Cerebellar nuclear complex (tissue), 1 donor: ENCODE results near the gene ZNF480.
A peak's percentile ranks its signal among the peaks of the same experiment; 100 is the strongest.
"Not testable (repeated sequence)": the region's sequence is repeated elsewhere in the genome, so short reads cannot be mapped to it uniquely, and the experiment has no call there.

Experiments used
- DNase-seq, 2 experiments: peaks; one replicate each; lab custom pipeline; 2025; lab: John Stamatoyannopoulos, UW

The ZNF480 gene

DNA sequence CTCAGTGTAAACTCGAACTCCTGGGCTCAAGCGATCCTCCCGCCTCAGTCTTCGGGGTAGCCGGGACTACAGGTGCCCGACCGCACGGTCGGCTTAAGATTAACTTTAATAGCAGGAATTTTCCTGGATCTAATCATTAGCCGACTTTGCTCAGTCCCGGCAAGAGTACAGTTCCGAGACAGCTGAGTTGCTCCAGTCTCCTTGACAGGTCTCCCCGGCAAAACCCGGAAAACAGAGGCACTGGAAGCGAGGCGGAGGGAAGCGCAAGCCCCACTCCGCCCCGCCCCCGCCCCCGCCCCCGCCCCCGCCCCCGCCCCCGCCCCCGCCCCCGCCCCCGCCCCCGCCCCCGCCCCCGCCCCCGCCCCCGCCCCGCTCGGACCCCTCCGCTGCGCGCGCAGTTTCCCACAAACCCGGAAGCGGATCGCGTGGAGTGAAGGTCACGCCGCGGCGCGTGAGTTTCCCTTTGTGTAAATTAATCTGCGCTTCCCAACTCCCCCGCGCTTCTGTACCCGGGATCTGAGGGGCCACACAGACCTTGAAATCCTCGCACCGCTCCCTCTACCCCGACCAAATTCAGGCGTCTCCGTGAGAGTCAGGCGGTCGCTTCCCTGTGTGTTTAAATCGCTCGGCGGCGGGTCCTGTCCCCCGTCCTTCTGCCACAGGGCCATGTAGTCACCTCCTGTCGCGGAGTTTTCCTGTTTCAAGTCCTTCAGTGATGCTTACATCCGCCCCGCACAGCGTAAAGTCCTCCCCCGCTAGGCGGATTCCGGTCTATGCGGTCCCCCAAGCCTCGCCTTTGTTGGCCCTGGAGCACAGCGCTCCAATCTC is at the start of gene ZNF480:
TSS of gene ZNF480 (plus strand) at position 397 of the 828 bp plus-strand sequence. CDS start 3,244 bp downstream, outside the sequence.
- DNase-seq, result peak in 1 of 2 experiments; percentile 39

DNA sequence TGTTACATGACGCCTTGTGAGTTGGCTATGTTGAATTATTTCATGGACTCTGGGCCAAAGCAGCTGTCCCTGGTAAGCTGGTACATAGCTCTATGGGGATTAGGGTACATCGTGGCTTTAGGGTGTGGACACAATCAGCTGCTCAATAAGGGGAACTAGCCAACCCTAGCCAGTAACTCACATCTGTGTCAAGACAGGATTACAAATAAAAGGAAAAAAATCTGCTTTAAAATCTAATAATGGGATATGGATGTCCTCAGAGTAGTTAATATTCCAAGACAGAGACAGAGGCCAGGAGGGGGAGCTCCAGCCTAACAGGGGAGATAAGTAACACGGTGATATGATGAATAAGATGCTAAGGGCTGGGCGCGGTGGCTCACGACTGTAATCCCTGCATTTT is 48.7 kb upstream of the ZNF480 start:
- DNase-seq, result no peak

DNA sequence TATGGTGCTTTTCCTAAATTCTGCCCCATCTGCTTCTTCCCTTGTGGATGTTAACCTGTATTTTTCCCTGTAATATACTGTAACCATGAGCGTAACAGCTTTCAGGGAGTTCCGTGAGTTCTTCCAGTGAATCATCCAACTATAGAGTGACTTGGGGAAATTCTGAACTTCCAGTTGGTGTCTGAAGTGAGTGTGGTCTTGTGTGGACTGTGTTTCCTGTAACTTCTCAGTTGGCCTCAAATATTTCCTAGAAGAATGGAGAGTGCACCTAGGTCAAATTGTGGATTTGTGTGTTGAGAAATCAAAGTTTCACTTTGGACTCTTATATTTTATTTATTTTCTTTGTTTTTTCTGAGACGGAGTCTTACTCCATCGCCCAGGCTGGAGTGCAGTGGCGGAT is 38.5 kb upstream of the ZNF480 start:
- DNase-seq, result no peak

DNA sequence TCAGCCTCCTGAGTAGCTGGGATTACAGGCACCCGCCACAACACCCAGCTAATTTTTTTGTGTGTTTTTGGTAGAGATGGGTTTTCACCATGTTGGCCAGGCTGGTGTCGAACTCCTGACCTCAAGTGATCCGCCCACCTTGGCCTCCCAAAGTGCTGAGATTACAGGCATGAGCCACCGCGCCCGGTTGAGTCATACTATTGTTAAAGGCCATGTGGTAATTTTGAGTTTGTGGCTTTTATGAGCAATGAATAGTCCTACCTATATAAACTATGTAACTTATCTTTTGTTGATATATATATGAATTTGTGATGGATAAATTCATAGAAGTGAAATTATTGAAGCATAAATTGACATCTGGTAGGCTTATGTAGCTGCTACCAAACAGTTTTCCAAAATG is 31.4 kb upstream of the ZNF480 start:
- not testable (repeated sequence) for DNase-seq

DNA sequence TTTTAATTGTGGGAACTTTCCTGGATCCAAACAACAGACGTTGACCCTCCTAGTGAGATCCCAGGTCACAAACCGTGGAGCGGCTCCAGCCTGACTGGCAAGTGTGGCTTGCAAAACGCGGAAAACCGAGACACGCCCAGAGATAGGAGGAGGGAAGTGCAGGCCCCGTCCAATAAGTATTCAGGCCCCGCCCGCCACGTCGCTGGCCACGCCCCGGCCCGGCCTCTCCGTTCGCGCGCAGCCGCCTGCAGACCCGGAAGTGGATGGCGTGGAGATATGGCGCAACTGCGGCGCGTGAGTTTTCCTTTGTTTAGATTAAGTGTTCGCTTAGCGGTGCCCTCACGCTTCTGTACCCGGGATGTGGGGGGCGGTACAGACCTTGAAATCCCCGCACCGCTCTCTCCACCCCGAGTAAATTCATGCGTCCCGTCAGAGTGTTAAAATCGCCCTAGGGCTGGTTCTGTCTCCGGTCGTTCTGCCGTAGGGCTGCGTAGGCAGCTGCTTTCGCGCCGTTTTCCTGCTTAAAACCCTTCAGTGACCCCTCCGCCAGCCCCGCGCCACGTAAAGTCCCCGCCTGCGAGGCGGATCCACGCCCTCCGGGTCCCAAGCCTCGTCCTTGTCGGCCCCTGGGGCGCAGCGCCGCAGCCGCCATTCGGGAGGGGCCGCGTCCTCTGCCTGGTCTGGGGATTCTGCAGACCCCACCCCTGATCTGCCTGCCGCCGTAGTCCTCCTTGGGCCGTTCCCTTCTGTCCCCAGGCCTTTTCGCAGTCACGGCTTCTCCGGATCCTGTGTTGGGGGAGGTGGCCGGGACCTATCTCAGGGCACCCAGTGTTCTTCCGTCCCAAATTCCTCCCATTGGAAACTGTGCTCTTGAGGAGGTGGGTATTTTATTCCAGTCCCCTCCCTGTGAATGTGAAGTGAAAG is 27.4 kb upstream of the ZNF480 start, which contains the start of gene ZNF766:
TSS of gene ZNF766 (plus strand) at position 250 of the 924 bp plus-strand sequence. CDS start at position 277, 27 bp downstream.
- DNase-seq, result peak; percentile 48 to 86

DNA sequence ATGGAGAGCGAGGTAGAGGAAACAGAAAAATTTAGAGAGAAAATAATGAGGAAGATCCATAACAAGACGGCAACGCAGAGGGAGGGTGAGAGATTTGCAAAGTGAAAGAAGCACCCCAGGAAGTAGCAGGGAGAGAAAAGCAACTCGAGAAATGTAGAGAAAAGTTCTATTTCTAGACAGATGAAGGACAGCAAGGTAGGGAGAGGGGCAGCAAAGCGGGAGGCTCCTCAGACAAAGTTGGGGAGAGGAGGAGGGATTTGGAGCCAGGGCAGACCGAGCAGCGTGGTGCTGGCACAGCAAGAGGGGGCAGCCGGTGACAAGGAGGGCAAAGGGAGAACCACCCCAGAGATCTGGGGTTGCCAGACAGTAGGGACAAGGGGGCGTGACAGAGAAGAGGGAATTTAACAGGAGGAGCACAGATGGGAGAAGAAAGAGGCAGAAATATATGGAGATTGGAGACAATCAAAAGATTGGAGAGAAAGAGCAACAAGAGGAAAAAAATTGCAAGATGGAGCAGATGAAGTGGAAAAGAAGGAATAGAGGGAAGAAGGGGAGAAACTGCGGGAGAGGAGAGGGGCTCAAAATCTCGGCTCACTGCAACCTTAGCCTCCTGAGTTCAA is 26.6 kb upstream of the ZNF480 start:
- no peak for DNase-seq

DNA sequence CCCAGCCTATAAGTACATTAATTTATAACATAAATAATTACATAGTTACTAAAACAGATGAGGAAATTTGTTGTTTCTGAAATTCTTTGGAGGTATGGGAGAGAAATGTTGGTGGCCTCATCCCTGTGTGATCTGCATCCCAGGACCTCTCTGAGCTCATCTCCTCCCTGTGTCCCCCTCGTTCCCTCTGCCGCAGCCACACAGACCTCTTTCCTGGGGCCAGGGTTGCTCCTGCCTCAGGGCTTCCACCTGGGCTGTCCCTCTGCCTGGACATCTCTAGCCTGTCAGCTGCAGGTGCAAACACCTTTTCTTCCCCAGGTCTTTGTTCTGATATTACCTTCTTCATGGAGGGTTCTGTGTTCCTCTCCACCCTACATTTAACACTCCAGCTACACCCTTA is 23.7 kb upstream of the ZNF480 start:
- no peak for DNase-seq

DNA sequence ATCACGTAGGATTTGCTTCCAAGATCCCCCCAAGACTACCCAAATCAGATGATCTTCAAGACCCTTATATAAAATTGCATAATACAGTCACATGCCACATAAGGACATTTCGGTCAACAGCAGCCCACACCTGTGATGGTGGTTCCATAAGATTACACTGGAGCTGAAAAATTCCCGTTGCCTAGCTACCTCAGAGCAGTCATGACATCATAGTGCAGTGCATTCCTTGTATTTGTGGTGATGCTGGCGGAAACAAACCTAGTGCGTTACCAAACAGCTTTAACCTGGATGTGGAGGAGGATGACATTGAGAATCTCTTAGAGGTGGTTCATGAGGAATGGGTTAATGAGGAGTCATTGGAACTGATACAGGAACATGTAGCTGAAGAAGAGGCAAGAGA is 22.8 kb upstream of the ZNF480 start:
- DNase-seq, result no peak

DNA sequence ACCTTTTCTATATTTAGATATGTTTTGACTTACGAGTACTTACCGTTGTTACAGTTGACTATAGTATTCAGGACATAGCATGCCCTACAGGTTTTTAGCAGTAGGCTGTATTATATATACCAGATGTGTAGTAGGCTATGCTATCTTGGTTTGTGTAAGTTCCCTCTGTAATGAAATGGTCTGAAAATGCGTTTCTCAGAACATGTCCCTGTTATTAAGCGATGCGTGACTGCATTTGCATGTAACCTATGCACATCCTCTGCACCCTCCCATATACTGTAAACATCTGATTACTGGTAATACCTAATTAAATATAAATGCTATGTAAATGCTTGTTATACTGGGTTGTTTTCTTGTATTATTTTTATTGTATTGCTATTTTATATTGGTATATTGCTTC is 21.0 kb upstream of the ZNF480 start:
- DNase-seq, result no peak

DNA sequence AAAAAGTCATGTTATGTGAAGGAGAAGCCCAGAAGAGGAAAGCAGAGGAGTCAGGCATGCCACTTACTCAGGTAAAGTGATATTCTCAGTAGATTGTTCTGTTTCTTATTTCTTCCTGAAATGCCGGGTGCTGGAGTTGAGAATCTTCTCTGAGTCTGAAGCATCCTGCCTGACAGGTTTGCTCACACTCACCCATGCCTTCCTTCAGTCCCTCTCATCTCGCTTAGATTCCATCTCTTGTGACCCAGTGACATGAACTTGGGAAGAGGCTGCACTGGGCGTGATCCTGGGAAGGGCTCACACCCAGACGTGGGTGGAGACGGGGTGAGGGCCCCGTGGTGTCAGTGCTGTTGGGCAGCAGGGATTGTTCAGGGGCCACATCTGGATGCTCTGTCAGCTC is 19.5 kb upstream of the ZNF480 start:
- DNase-seq, result no peak

DNA sequence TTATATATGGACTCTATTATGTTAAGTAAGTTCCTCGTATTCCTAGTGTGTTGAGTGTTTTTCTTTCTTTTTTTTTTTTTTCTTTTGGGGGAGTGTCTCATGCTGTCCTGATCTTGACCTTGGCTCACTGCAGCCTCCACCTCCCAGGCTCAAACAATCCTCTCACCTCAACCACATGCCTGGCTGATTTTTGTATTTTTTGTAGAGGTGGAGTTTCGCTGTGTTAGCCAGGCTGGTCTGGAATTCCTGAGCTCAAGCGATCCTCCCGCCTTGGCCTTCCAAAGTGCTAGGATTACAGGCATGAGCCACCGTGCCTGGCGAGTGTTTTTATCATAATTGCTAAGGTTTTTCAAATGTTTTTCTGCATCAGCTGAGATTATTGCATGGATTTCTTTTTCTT is 10.7 kb upstream of the ZNF480 start:
- no peak for DNase-seq

DNA sequence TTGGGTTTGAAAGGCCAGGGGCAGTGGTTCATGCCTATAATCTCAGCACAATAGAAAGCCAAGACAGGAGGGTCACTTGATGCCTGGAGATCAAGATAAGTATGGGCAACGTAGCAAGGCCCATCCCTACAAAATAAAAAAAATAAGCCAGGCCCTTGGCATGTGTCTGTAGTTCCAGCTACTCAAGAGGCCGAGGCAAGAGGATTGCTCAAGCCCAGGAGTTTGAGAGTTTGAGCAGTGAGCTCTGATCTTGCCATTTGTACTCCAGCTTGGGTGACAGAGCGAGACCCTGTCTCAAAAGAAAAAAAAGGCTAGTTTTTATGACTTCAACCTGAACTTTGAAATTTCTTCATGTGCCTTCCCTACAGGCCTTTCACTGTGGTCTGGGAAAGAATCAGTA is 5.2 kb upstream of the ZNF480 start:
- DNase-seq, result no peak

DNA sequence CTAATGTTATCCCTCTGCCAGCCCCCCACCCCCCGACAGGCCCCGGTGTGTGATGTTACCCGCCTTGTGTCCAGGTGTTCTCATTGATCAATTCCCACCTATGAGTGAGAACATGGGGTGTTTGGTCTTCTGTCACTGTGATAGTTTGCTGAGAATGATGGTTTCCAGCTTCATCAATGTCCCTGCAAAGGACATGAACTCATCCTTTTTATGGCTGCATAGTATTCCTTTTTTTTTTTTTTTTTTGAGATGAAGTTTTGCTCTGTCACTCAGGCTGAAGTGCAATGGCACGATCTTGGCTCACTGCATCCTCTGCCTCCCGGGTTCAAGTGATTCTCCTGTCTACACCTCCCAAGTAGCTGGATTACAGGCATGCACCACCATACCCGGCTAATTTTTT is 4.0 kb upstream of the ZNF480 start:
- not testable (repeated sequence) for DNase-seq

DNA sequence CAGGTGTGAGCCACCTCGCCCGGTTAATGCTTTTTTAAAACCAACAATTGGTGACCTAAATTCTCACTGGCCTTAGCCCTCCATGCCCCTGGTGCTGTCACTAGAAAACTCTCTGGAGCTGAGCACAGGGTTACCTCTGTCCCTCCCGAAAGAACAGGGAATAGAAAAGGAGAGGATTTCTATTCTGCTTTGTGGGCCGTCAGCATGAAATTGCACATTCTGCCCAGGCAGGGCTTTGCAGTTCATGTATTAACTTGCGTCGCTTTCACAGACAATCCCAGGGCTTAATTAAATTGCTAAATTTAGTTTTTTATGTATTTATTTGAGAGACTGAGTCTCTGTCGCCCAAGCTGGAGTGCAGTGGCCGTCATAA is 583 bp upstream of the ZNF480 start:
- no peak for DNase-seq

DNA sequence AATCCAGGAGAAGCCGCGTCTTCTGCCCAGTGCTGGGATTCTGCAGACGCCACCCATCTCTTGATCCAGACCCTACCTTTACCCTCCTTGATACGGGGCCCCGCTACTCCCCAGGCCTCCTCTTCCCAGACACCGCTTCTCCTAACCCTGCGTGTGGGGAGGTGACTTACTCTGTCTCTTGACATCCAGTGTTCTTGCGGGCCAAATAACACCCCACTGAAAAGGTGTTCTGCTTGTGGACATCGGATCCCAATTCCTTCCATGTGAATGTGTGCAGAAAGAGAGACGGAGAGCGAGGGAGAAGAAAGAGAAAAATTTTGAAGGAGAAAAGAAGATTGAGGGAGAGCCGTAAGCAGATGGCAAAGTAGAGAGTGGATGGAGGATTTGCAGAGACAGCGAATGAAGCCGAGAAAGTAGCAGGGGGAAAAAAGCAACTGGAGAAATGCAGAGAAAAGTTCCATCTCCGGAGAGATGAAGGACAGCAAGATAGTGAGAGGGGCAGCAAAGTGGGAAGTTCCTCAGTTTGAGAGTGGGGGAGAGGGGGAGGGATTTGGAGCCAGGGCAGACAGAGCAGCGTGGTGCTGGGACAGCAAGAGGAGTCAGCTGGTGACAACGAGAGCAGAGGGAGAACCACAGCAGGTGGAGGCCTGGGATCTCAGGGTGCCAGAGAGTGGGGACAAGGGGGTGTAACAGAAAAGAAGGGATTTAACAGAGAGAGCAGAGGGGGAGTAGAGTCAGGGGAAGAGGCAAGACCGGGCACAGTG is 814 bp downstream of the ZNF480 start:
- no peak for DNase-seq

DNA sequence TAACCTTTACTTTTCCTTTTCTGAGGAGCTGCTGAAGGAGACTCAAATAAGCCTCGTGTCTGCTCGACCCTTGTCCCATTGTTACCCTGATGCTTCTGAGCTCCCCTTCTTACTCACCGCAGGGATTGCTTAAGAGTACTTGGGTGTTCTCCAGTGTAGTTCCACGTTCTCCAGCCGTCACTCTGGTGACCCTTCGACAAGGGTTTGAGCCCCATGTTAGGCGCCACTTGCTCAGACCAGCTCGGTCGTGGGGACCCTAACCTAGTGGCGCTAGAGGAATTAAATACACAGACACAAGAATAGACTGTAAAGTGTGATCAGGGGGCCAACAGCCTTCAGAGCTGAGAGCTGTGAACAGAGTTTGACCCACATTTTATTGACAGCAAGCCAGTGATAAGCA is 10.3 kb downstream of the ZNF480 start:
- no peak for DNase-seq

DNA sequence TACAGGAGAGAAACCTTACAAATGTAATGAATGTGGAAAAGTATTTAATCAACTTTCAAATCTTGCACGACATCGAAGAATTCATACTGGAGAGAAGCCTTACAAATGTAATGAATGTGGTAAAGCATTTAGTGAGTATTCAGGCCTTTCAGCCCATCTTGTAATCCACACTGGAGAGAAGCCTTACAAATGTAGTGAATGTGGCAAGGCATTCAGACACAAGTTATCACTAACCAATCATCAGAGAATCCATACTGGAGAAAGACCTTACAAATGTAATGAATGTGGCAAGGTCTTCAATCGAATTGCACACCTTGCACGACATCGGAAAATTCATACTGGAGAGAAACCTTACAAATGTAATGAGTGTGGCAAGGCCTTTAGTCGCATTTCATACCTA is 25.5 kb downstream of the ZNF480 start:
- DNase-seq, result no peak

DNA sequence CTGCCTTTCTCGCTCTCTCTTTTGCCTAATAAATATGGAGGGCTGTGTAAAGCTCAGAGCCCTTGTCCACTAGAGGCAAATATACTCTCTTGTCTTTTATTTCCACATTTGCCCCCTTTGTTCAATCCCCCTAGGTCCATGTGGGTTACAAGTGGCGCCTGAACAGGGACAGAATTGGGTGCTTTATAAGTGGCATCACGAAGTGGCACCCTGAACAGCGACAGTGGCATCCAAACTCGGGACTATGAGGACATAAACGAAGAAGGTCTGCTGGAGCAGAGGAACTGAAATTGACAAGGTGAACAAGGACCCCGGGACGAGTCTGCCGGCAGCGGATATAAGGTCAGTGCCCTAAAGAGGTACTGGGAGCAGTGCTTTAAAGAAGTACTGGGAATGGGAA is 34.8 kb downstream of the ZNF480 start:
- DNase-seq, result no peak

DNA sequence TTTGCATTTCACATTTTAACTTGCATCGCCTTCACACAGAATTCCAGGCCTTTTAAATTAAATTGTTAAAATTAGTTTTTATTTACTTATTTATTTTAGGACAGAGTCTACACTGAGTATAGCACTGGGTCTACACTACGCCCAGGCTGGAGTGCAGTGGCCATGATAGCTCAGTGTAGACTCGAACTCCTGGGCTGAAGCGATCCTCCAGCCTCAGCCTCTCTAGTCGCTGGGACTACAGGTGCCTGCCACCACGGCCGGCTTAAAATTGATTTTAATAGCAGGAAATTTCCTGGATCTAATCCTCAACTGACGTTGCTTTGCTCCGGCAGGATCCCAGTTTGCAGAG is 38.8 kb downstream of the ZNF480 start:
- DNase-seq, result no peak

DNA sequence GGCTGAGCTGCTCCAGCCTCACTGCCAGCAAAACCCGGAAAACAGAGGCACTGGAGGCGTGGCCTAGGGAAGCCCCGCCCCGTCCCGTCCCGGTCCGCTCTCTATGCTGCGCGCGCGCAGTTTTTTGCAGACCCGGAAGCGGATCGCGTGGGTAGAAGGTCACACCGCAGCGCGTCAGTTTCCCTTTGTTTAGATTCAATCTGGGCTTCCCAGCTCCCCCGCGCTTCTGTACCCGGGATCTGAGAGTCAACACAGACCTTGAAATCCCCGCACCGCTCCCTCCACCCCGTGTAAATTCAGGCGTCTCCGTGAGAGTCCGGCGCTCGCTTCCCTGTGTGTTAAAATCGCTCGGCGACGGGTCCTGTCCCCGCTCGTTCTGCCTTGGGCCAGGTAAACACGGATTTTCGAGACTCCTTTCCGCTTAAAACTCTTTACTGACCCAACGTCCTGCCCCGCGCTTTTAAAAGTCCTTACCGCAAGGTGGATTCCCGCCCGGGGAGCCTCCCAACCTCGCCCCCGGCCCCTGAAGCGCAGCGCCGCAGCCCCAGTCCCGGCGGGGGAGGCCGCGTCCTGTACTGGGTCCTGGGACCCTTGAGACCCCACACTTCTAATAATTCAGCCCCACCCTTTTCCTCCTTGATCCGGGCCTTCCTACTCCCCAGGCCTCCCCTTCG is 39.3 kb downstream of the ZNF480 start, which contains the start of gene ZNF610:
TSS of gene ZNF610 (plus strand) at position 127 of the 674 bp plus-strand sequence. CDS start 12,930 bp downstream, outside the sequence.
- peak in 1 of 2 experiments; percentile 71 for DNase-seq

DNA sequence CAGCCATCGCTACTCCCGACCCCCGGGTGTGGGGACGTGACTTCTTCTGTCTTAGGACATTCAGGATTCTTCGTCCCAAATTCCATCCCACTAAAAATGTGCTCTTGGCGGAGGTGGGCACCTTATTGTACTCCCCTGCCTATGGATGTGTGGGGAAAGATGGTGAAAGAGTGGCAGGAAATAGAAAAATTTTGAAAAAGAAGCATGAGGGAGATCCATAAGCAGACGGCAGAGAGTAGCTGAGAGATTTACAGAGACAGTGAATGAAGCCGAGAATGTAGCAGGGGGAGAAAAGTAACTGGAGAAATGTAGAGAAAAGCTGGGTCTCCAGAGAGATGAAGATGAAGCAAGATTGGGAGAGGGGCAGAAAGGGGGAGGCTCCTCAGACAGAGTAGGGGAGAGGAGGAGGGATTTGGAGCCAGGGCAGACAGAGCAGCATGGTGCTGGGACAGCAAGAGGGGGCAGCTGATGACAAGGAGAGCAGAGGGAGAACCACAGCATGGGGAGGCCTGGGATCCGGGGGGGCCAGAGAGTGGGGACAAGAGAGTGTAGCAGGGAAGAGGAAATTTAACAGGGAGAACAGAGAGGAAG is 39.9 kb downstream of the ZNF480 start:
- DNase-seq, result no peak
